SK-N-SH treated with all-trans-retinoic acid at 6 μM for 48 hours (cell line): ENCODE results near the gene LYSET.
"Not testable (repeated sequence)": the region's sequence is repeated elsewhere in the genome, so short reads cannot be mapped to it uniquely, and the experiment has no call there.

Experiments
- ATAC-seq: fragments of 200-7000 bp; cut with Tn5 transposase; 3 replicates; pipeline ENCODE4 v1.9.1; 2020; ENCODE audit warnings: mild to moderate bottlenecking, moderate library complexity
- ARNTL ChIP-seq: fragments of 450-650 bp; formaldehyde crosslinking; IDR thresholded peaks from 2 replicates; pipeline ENCODE4 v1.5.0; 2020; ENCODE audit warnings: low read depth, mild to moderate bottlenecking, moderate library complexity, borderline replicate concordance
- BACH2 ChIP-seq: fragments of 250-450 bp; sonication (Bioruptor Pico); IDR thresholded peaks from 2 replicates; pipeline ENCODE4 v1.9.0; 2021; ENCODE audit warnings: mild to moderate bottlenecking, borderline replicate concordance
- CSDC2 ChIP-seq: fragments of 250-450 bp; sonication (Bioruptor Pico); IDR thresholded peaks from 2 replicates; pipeline ENCODE4 v1.5.0; 2020; ENCODE audit warnings: mild to moderate bottlenecking, moderate library complexity
- CSRNP3 ChIP-seq: fragments of 250-450 bp; sonication (Bioruptor Pico); IDR thresholded peaks from 2 replicates; pipeline ENCODE4 v1.5.1; 2021; ENCODE audit warnings: mild to moderate bottlenecking, moderate library complexity
- ESRRG ChIP-seq: fragments of 250-450 bp; sonication (Bioruptor Pico); IDR thresholded peaks from 2 replicates; pipeline ENCODE4 v1.6.1; 2021; ENCODE audit warnings: mild to moderate bottlenecking
- GLIS3 ChIP-seq: fragments of 250-450 bp; sonication (Bioruptor Pico); IDR thresholded peaks from 2 replicates; pipeline ENCODE4 v1.5.0; 2020; ENCODE audit warnings: mild to moderate bottlenecking, moderate library complexity
- OSR1 ChIP-seq: fragments of 250-450 bp; sonication (Bioruptor Pico); IDR thresholded peaks from 2 replicates; pipeline ENCODE4 v1.8.0; 2022; ENCODE audit warnings: moderate library complexity, mild to moderate bottlenecking, inconsistent platforms
- PPARA ChIP-seq: fragments of 250-450 bp; sonication (Bioruptor Pico); IDR thresholded peaks from 2 replicates; pipeline ENCODE4 v1.5.0; 2020; ENCODE audit warnings: mild to moderate bottlenecking, borderline replicate concordance
- RARB ChIP-seq: fragments of 250-450 bp; sonication (Bioruptor Pico); IDR thresholded peaks from 2 replicates; pipeline ENCODE4 v1.8.0; 2021; ENCODE audit warnings: mild to moderate bottlenecking, moderate library complexity
- SNAI2 ChIP-seq: fragments of 250-450 bp; sonication (Bioruptor Pico); IDR thresholded peaks from 2 replicates; pipeline ENCODE4 v1.5.0; 2020; ENCODE audit warnings: mild to moderate bottlenecking, moderate library complexity
- TCF4 ChIP-seq: fragments of 250-450 bp; sonication (Bioruptor Pico); IDR thresholded peaks from 2 replicates; pipeline ENCODE4 v1.8.0; 2021; ENCODE audit warnings: mild to moderate bottlenecking, moderate library complexity, borderline replicate concordance
- TOX ChIP-seq: fragments of 250-450 bp; sonication (Bioruptor Pico); IDR thresholded peaks from 2 replicates; pipeline ENCODE4 v1.8.0; 2021; ENCODE audit warnings: mild to moderate bottlenecking, moderate library complexity, borderline replicate concordance
- ZC3H10 ChIP-seq: fragments of 250-450 bp; sonication (Bioruptor Pico); IDR thresholded peaks from 2 replicates; pipeline ENCODE4 v1.5.1; 2021; ENCODE audit warnings: mild to moderate bottlenecking, moderate library complexity
- ZFP3 ChIP-seq: fragments of 250-450 bp; sonication (Bioruptor Pico); IDR thresholded peaks from 2 replicates; pipeline ENCODE4 v1.5.0; 2020; ENCODE audit warnings: mild to moderate bottlenecking, moderate library complexity
- ZFP30 ChIP-seq: fragments of 450-650 bp; formaldehyde crosslinking; IDR thresholded peaks from 2 replicates; pipeline ENCODE4 v1.5.0; 2022; ENCODE audit warnings: mild to moderate bottlenecking, moderate library complexity
- ZNF565 ChIP-seq: fragments of 450-650 bp; formaldehyde crosslinking; conservative IDR thresholded peaks from 2 replicates; pipeline ENCODE4 v1.5.0; 2020; ENCODE audit warnings: low read depth, mild to moderate bottlenecking, moderate library complexity
- ZNF70 ChIP-seq: fragments of 450-650 bp; formaldehyde crosslinking; IDR thresholded peaks from 2 replicates; pipeline ENCODE4 v1.5.0; 2020; ENCODE audit warnings: mild to moderate bottlenecking, moderate library complexity
- ZNF8 ChIP-seq: fragments of 450-650 bp; formaldehyde crosslinking; IDR thresholded peaks from 2 replicates; pipeline ENCODE4 v1.5.0; 2020; ENCODE audit warnings: mild to moderate bottlenecking, moderate library complexity

The LYSET gene

GRCh38 chr14:93156693-93157369 is 28.3 kb upstream of the LYSET start:
- ATAC-seq = no peak
- TF ChIP-seq ESRRG = no peak
- no peak for TF ChIP-seq ZNF8

- not testable (repeated sequence) for ATAC-seq
Observed at GRCh38 chr14:93158349-93158748, 26.8 kb upstream of the LYSET start.

GRCh38 chr14:93159625-93160352 is 25.3 kb upstream of the LYSET start:
- peak; percentile 26; the same call in 1 of the 3 replicates for ATAC-seq

GRCh38 chr14:93160353-93160801 is 24.7 kb upstream of the LYSET start:
- peak; percentile 77 for ATAC-seq
- TF ChIP-seq CSDC2 (CRISPR knock-in tag) (no peak), ZNF70 (CRISPR knock-in tag) (no peak), SNAI2 (CRISPR knock-in tag) (no peak), GLIS3 (no peak), OSR1 (CRISPR knock-in tag) (no peak), TCF4 (CRISPR knock-in tag) (no peak), RARB (no peak), PPARA (CRISPR knock-in tag) (no peak), ZFP3 (no peak), BACH2 (CRISPR knock-in tag) (no peak), ZC3H10 (no peak)

GRCh38 chr14:93161411-93161940 is 23.6 kb upstream of the LYSET start:
- no peak for TF ChIP-seq CSDC2 (CRISPR knock-in tag)
- no peak for TF ChIP-seq ZFP30 (CRISPR knock-in tag)
- no peak for TF ChIP-seq PPARA (CRISPR knock-in tag)
- no peak for TF ChIP-seq OSR1 (CRISPR knock-in tag)
- TF ChIP-seq CSRNP3 (CRISPR knock-in tag) = no peak
- TF ChIP-seq ZC3H10 = no peak
- no peak for TF ChIP-seq ZNF565 (CRISPR knock-in tag)
- TF ChIP-seq GLIS3 = no peak
- no peak; the same call in 1 of the 3 replicates for ATAC-seq

GRCh38 chr14:93163564-93163963 is 21.6 kb upstream of the LYSET start:
- TF ChIP-seq TOX (CRISPR knock-in tag) (no peak), PPARA (CRISPR knock-in tag) (no peak), ARNTL (CRISPR knock-in tag) (no peak), ZFP30 (CRISPR knock-in tag) (no peak), ESRRG (no peak)
- no peak for ATAC-seq

GRCh38 chr14:93165271-93166265 is 19.5 kb upstream of the LYSET start:
- not testable (repeated sequence) for ATAC-seq

- not testable (repeated sequence) for ATAC-seq
Observed at GRCh38 chr14:93168610-93169009, 16.5 kb upstream of the LYSET start.

- ATAC-seq = not testable (repeated sequence)
Observed at GRCh38 chr14:93169619-93170018, 15.5 kb upstream of the LYSET start.

GRCh38 chr14:93170141-93170540 is 15.0 kb upstream of the LYSET start:
- not testable (repeated sequence) for ATAC-seq
